ENCODE results near the gene DNMT3B. TPM values are rescaled to one million over a fixed set of nuclear protein-coding genes. Genes with fewer than 3 reads are reported as not detected.
"Not testable (repeated sequence)": the region's sequence is repeated elsewhere in the genome, so short reads cannot be mapped to it uniquely, and the experiment has no call there.

The DNMT3B gene
- 1 to 10 TPM in 4 of 6 donors, under 1 TPM in 1, not detected in 1; 0.76 to 2.1 (median 1.7) TPM for total RNA-seq

DNA sequence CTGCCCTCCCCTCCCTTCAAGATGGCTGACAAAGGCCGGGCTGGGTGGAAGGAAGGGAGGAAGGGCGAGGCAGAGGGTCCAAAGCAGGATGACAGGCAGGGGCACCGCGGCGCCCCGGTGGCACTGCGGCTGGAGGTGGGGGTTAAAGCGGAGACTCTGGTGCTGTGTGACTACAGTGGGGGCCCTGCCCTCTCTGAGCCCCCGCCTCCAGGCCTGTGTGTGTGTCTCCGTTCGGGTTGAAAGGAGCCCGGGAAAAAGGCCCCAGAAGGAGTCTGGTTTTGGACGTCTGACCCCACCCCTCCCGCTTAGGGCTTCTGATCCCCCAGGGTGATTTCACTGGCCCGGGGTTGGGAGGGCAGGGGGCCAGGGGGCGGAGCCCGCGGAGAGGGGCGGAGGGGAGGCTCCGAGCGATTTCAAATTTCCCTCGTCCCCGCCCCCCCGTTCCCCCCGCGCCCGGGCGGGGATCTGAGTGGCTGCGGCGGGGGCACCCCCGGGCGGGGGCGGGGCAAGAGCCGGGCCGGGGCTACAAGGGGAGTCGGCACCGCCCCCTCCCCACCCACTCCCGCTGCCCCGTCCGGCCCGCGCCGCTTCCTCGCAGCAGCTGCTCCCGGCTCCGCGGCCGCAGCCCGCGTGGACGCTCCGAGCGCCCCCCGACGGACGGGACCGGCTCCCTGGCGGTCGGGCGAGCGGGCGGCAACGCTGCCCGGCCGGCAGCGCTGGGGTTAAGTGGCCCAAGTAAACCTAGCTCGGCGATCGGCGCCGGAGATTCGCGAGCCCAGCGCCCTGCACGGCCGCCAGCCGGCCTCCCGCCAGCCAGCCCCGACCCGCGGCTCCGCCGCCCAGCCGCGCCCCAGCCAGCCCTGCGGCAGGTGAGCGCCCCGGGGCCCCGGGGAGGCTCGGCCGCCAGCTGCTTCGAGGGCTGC, at the start of gene DNMT3B:
Gene DNMT3B, plus strand, starts transcription at position 555 of the 923 bp plus-strand sequence. CDS start 17,939 bp downstream, outside the sequence.
- H3K4me1 ChIP-seq: peaks cover 13 to 32% (median 18%) of the 10 kb centered on the region in 4 donors
- ATAC-seq (ENCODE audit: low FRiP score in 2 of 2) (peak; percentile 73 to 94), DNase-seq (peak; percentile 81 to 96)
- H3K36me3 ChIP-seq: no peaks in the 10 kb centered on the region
- no peaks in the 10 kb centered on the region for H3K27me3 ChIP-seq
- 0 to 1% methylated on average over 14 to 34 of the region's 92 CpGs for WGBS, 2 donors
- H3K27ac ChIP-seq: peak within 1 kb of the TSS in 1 of 4 donors; percentile 67
- H3K9me3 ChIP-seq: no peaks in the 10 kb centered on the region
- H3K4me3 ChIP-seq: peak within 1 kb of the TSS; percentile 51 to 92 (median 88)
- TF ChIP-seq POLR2AphosphoS5 (IDR thresholded peaks at IDR 0.05) (no peak), EP300 (IDR thresholded peaks at IDR 0.05) (no peak), POLR2A (IDR thresholded peaks at IDR 0.05) (no peak), CTCF (IDR thresholded peaks at IDR 0.05) (peak in 4 of 6 experiments; percentile 7 to 66 (median 40))

- DNase-seq (no peak), ATAC-seq (ENCODE audit: low FRiP score in 2 of 2) (no peak)
- Histone ChIP-seq H3K9me3 (no peaks in the 10 kb centered on the region), H3K4me3 (no peak overlapping the region), H3K27me3 (no peaks in the 10 kb centered on the region), H3K4me1 (no peaks in the 10 kb centered on the region), H3K36me3 (peaks cover 5 to 54% (median 17%) of the 10 kb centered on the region in 4 donors), H3K27ac (no peak overlapping the region)
- TF ChIP-seq EP300 (IDR thresholded peaks at IDR 0.05) (no peak), CTCF (IDR thresholded peaks at IDR 0.05) (no peak)
- 73 to 98% methylated on average over 2 to 3 of the region's 3 CpGs for WGBS, 2 donors
Observed at GRCh38 chr20:32718749-32719348, 43.3 kb upstream of the DNMT3B start.

- H3K27ac ChIP-seq: no peak overlapping the region
- peaks cover 9 to 50% (median 19%) of the 10 kb centered on the region in 4 donors for H3K36me3 ChIP-seq
- ATAC-seq (ENCODE audit: low FRiP score in 2 of 2): peak in 1 of 2 donors; percentile 79
- TF ChIP-seq CTCF (IDR thresholded peaks at IDR 0.05) (no peak), POLR2A (IDR thresholded peaks at IDR 0.05) (no peak), EP300 (IDR thresholded peaks at IDR 0.05) (no peak), POLR2AphosphoS5 (IDR thresholded peaks at IDR 0.05) (no peak)
- DNase-seq: no peak
- 66 to 87% methylated on average over 7 of the region's 7 CpGs for WGBS, 2 donors
- H3K9me3 ChIP-seq: no peaks in the 10 kb centered on the region
- H3K4me3 ChIP-seq: no peak overlapping the region
- H3K4me1 ChIP-seq: peaks cover 6 to 19% (median 11%) of the 10 kb centered on the region in 4 donors
- no peaks in the 10 kb centered on the region for H3K27me3 ChIP-seq
Observed at GRCh38 chr20:32727683-32728082, 34.5 kb upstream of the DNMT3B start.

GRCh38 chr20:32728435-32728834, 33.8 kb upstream of the DNMT3B start:
- ATAC-seq (ENCODE audit: low FRiP score in 2 of 2); H3K27ac ChIP-seq: not testable (repeated sequence)

DNA sequence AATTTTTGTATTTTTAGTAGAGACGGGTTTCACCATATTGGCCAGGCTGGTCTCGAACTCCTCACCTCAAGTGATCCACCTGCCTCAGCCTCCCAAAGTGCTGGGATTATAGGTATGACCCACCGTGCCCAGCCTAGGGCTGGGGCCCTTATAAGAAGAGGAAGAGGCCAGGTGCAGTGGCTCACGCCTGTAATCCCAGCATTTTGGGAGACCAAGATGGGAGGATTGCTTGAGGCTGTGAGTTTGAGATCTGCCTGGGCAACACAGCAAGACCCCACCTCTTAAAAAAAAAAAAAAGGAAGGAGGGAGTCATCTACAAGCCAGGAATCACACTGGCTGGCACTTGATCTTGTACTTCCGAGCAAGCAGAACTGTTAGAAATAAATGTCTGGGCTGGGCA, 32.9 kb upstream of the DNMT3B start:
- not testable (repeated sequence) for H3K27me3 ChIP-seq; H3K4me3 ChIP-seq; H3K9me3 ChIP-seq; ATAC-seq (ENCODE audit: low FRiP score in 2 of 2); DNase-seq; H3K27ac ChIP-seq
- WGBS, 2 donors: 96 to 100% methylated on average over 5 of the region's 5 CpGs
- peaks cover 6 to 20% (median 11%) of the 10 kb centered on the region in 4 donors for H3K4me1 ChIP-seq
- H3K36me3 ChIP-seq: peaks cover 9 to 50% (median 19%) of the 10 kb centered on the region in 4 donors

More at GRCh38 chr20:32728435-32728834, 33.8 kb upstream of the DNMT3B start:
- WGBS, 2 donors: 87 to 92% methylated on average over 6 of the region's 6 CpGs
- not testable (repeated sequence) for H3K27me3 ChIP-seq, DNase-seq, H3K9me3 ChIP-seq, H3K4me3 ChIP-seq
- H3K4me1 ChIP-seq: peaks cover 6 to 20% (median 11%) of the 10 kb centered on the region in 4 donors
- peaks cover 9 to 50% (median 19%) of the 10 kb centered on the region in 4 donors for H3K36me3 ChIP-seq
